ENCODE results near the gene ETV3. TPM values are rescaled to one million over a fixed set of nuclear protein-coding genes. Genes with fewer than 3 reads are reported as not detected.
A peak's percentile ranks its signal among the peaks of the same experiment; 100 is the strongest.

ETV3 gene
- total RNA-seq, 1 experiment from 2014 or later, result 21.2 TPM

GRCh38 chr1:157090771-157091170, 47.4 kb downstream of the ETV3 start (continued):
- TF ChIP-seq ZBTB33 (IDR thresholded peaks at IDR 0.05; ENCODE audit: extremely low read depth, insufficient replicate concordance, low read length), result no peak
- no peak for TF ChIP-seq ZNF274 (IDR thresholded peaks at IDR 0.05; ENCODE audit: low read depth, low read length)
- no peak for TF ChIP-seq EZH2 (IDR thresholded peaks at IDR 0.05)

- no peaks in the 10 kb centered on the region for H3K79me2 ChIP-seq (ENCODE audit: insufficient read depth, low read length)
- no peaks in the 10 kb centered on the region for H3K27me3 ChIP-seq (ENCODE audit: insufficient read depth, low read length)
- no TSS peak for BruUV-seq (replicated peaks)
- no peaks in the 10 kb centered on the region for H3K9me2 ChIP-seq (ENCODE audit: insufficient read depth)
- no peak overlapping the region for H3K4me3 ChIP-seq (replicated peaks in 1 of 2; ENCODE audit: low read depth in 1 of 2, low read length in 2 of 2)
- CTCF ChIA-PET, result interaction anchor here (0.6 to 2.5 kb wide), 28 partner anchors 9 to 1031 kb away, joined by 3 to 140 read pairs (median 4); partner anchors contain the start of gene ETV3L
- H3K9me3 ChIP-seq (ENCODE audit: control insufficient read depth in 1 of 2, insufficient read depth in 1 of 2, low read depth in 1 of 2, low read length in 2 of 2), result no peaks in the 10 kb centered on the region
- RAD21 ChIA-PET (ENCODE audit: low non-redundant PET in 1 of 2, low total read pairs in 2 of 2, uncharacterized antibody in 2 of 2, unreplicated experiment in 2 of 2), result interaction anchor here (0.8 to 2.0 kb wide), 5 partner anchors 16 to 66 kb away, joined by 3 to 30 read pairs (median 6); no protein-coding TSS in a partner anchor
- H3K36me3 ChIP-seq (ENCODE audit: control insufficient read depth in 1 of 2, insufficient read depth in 2 of 2, low read length in 2 of 2), result no peaks in the 10 kb centered on the region
- 0 out of 4 replicates have a peak, but pooled peaks cover 0 to 2% of the 10 kb centered on the region in 2 experiments for H3K4me1 ChIP-seq (ENCODE audit: control insufficient read depth in 1 of 2, insufficient read depth in 2 of 2, low read length in 2 of 2)
- DNase-seq (ENCODE audit: low read depth, low spot score) (peak; percentile 55), ATAC-seq (peak; percentile 98)
- POLR2A ChIA-PET, result interaction anchor here (0.7 to 1.7 kb wide), 2 partner anchors 28 to 66 kb away, joined by 3 to 8 read pairs; no protein-coding TSS in a partner anchor
- H4K20me1 ChIP-seq (ENCODE audit: insufficient read depth), result no peaks in the 10 kb centered on the region
- H2AFZ ChIP-seq (ENCODE audit: low read depth, low read length, poor library complexity, severe bottlenecking), result peak overlapping the region; percentile 55
- no peak overlapping the region for H3K9ac ChIP-seq (ENCODE audit: low read length)
- H3K27ac ChIP-seq (ENCODE audit: low read depth, low read length), result no peak overlapping the region
- intact Hi-C loops (cut with micrococcal nuclease), result loop anchor here (1.0 to 5.0 kb wide), 2 partner anchors 47 to 66 kb away; partner anchors contain the start of gene ETV3
- H3K4me2 ChIP-seq (ENCODE audit: low read length), result peak overlapping the region; percentile 5; the same call in 1 of the 2 replicates
- TF ChIP-seq CTCF (IDR thresholded peaks at IDR 0.05 in 2 of 3, conservative IDR thresholded peaks at IDR 0.05 in 1 of 3; ENCODE audit: borderline replicate concordance in 1 of 3, insufficient read depth in 1 of 3, low read depth in 2 of 3, low read length in 2 of 3) (peak; percentile 91 to 98 (median 94)), ZFX (IDR thresholded peaks at IDR 0.05) (no peak), RAD21 (IDR thresholded peaks at IDR 0.05; ENCODE audit: low read depth) (peak; percentile 95), ATF3 (IDR thresholded peaks at IDR 0.05) (no peak)
Observed at GRCh38 chr1:157090196-157090647, 48.0 kb downstream of the ETV3 start.
